Uterus (tissue), 2 donors: Measurements from ENCODE around the gene AARSD1.

ENCODE experiments used
- CTCF ChIP-seq, 4 experiments: fragments of 200-600 bp in 2 of 4; fragments of 450-650 bp in 2 of 4; sonication (generic) in 2 of 4; IDR thresholded peaks; one replicate each; pipeline ENCODE4 v1.5.1; 2016 to 2019; ENCODE audit warnings: antibody characterized with exemption in 4 of 4, mild to moderate bottlenecking in 2 of 4, moderate library complexity in 1 of 4
- POLR2A ChIP-seq, 2 donors: fragments of 450-650 bp; IDR thresholded peaks; one replicate each; pipeline ENCODE4 v1.6.1; 2016; ENCODE audit warnings: antibody characterized with exemption in 2 of 2, mild to moderate bottlenecking in 1 of 2, moderate library complexity in 1 of 2

- TF ChIP-seq CTCF (IDR thresholded peaks at IDR 0.05) (no peak), POLR2A (IDR thresholded peaks at IDR 0.05) (no peak)
These were observed 28.6 kb upstream of the AARSD1 start for GRCh38 chr17:42992872-42993271.
